C4-2B (cell line): Measurements from ENCODE around the gene ANO2.

Source experiments
- H3K27ac ChIP-seq: fragments of 450-650 bp; 2 replicates; pipeline ENCODE4 v1.5.1; 2017
- CTCF ChIP-seq: fragments of 450-650 bp; conservative IDR thresholded peaks from 2 replicates; pipeline ENCODE4 v1.5.1; 2017; ENCODE audit warnings: mild to moderate bottlenecking
- ZFX ChIP-seq: fragments of 450-650 bp; IDR thresholded peaks from 2 replicates; pipeline ENCODE4 v1.6.1; 2017

The ANO2 gene

GRCh38 chr12:5622280-5622679 is 322.8 kb downstream of the ANO2 start:
- no peak for TF ChIP-seq ZFX
- TF ChIP-seq CTCF = no peak
- no peak overlapping the region for H3K27ac ChIP-seq

- no peak overlapping the region for H3K27ac ChIP-seq
- TF ChIP-seq ZFX = no peak
These were observed 323.7 kb downstream of the ANO2 start for GRCh38 chr12:5621329-5621728.

- no peak overlapping the region for H3K27ac ChIP-seq
- TF ChIP-seq ZFX = no peak
- TF ChIP-seq CTCF = no peak
These were observed 324.2 kb downstream of the ANO2 start for GRCh38 chr12:5620896-5621295.

- H3K27ac ChIP-seq = no peak overlapping the region
- no peak for TF ChIP-seq ZFX
- no peak for TF ChIP-seq CTCF
These were observed 325.4 kb downstream of the ANO2 start for GRCh38 chr12:5619628-5620027.

- TF ChIP-seq ZFX (no peak), CTCF (no peak)
- no peak overlapping the region for H3K27ac ChIP-seq
These were observed 328.2 kb downstream of the ANO2 start for GRCh38 chr12:5616854-5617253.

- no peak overlapping the region for H3K27ac ChIP-seq
- TF ChIP-seq ZFX (no peak), CTCF (no peak)
These were observed 329.3 kb downstream of the ANO2 start for GRCh38 chr12:5615760-5616159.

- TF ChIP-seq CTCF = no peak
- no peak for TF ChIP-seq ZFX
These were observed 330.8 kb downstream of the ANO2 start for GRCh38 chr12:5614256-5614655.

GRCh38 chr12:5612556-5613410 is 332.3 kb downstream of the ANO2 start:
- no peak overlapping the region for H3K27ac ChIP-seq
- TF ChIP-seq CTCF = no peak
- TF ChIP-seq ZFX = no peak

More at GRCh38 chr12:5614256-5614655, 330.8 kb downstream of the ANO2 start:
- H3K27ac ChIP-seq = no peak overlapping the region
